K562 (cell line): ENCODE results near the gene SAMD9L. TPM values are rescaled to one million over a fixed set of nuclear protein-coding genes. Genes with fewer than 3 reads are reported as not detected.

ENCODE experiments used
- ATAC-seq: fragments of 200-7000 bp; cut with Tn5 transposase; 3 replicates; pipeline ENCODE4 v1.9.1; 2020; ENCODE audit warnings: moderate library complexity
- BruUV-seq: library from RNA; stranded (reverse); fragments of 400-500 nt; replicated peaks from 2 replicates; lab custom pipeline; 2021; lab: Mats Ljungman, UMichigan
- CTCF ChIA-PET: fragments of 300-600 bp; formaldehyde crosslinking; extraction: SDS; loops from one replicate; lab custom pipeline; 2021; ENCODE audit warnings: low intra/inter-chr PET ratio; lab: Yijun Ruan, JAX
- POLR2A ChIA-PET: fragments of 300-600, 350-650 bp; sonication (Branson Sonifier 250); formaldehyde crosslinking; extraction: SDS; loops from one replicate; lab custom pipeline; 2021; ENCODE audit warnings: antibody characterized with exemption, inconsistent platforms; lab: Yijun Ruan, JAX
- DNase-seq, 4 experiments: peaks; one replicate each; pipeline versions ENCODE4 v3.0.0 to v3.0.0-alpha.2; 2011 to 2018; ENCODE audit warnings: low spot score in 3 of 4, mixed read lengths in 3 of 4; ENCODE audit errors: extremely low read depth in 1 of 4
- FAIRE-seq: peaks from 2 replicates; lab custom pipeline; 2011; peaks lifted over from hg19 to GRCh38; lab: Jason Lieb, UNC
- H2AFZ ChIP-seq: 2 replicates; pipeline ENCODE4 v1.6.0; 2011; ENCODE audit warnings: low read depth, low read length, control low read depth, inconsistent platforms
- H3K27ac ChIP-seq: fragments of 200-600 bp; 3 replicates; pipeline ENCODE4 v1.8.0; 2011; ENCODE audit warnings: low read depth, mild to moderate bottlenecking, control low read depth, inconsistent platforms, low read length, moderate library complexity, mixed read lengths; ENCODE audit errors: extremely low read depth
- H3K27me3 ChIP-seq, 2 experiments: fragments of 300-600 bp in 1 of 2; 2 replicates in 1 of 2; 3 replicates in 1 of 2; pipeline versions ENCODE4 v1.6.0 to v1.8.0; 2011; ENCODE audit warnings: inconsistent platforms in 2 of 2, low read length in 2 of 2, mild to moderate bottlenecking in 1 of 2, mixed read lengths in 1 of 2, moderate library complexity in 1 of 2; ENCODE audit not compliant: control insufficient read depth in 2 of 2, insufficient read depth in 2 of 2
- H3K36me3 ChIP-seq: fragments of 300-600 bp; 3 replicates; pipeline ENCODE4 v1.8.0; 2011; ENCODE audit warnings: mild to moderate bottlenecking, low read length, inconsistent platforms; ENCODE audit not compliant: control insufficient read depth, insufficient read depth
- H3K4me1 ChIP-seq, 2 experiments: fragments of 200-600 bp in 1 of 2; replicated peaks in 1 of 2; 2 replicates in 1 of 2; 3 replicates in 1 of 2; pipeline versions ENCODE4 v1.5.1 to v1.8.0; 2011; ENCODE audit warnings: inconsistent platforms in 2 of 2, low read length in 2 of 2, mild to moderate bottlenecking in 1 of 2, mixed read lengths in 1 of 2, moderate library complexity in 1 of 2; ENCODE audit not compliant: control insufficient read depth in 2 of 2, insufficient read depth in 2 of 2
- H3K4me2 ChIP-seq: 2 replicates; pipeline ENCODE4 v1.6.1; 2011; ENCODE audit warnings: low read length, control low read depth, inconsistent platforms, mixed read lengths; ENCODE audit not compliant: insufficient read depth
- H3K4me3 ChIP-seq: fragments of 200-600 bp; sonication (generic), shearing (Covaris generic); 2 replicates; pipeline ENCODE4 v1.5.1; 2016; ENCODE audit warnings: control low read depth, inconsistent platforms
- H3K79me2 ChIP-seq: fragments of 200-600 bp; 3 replicates; pipeline ENCODE4 v1.8.0; 2011; ENCODE audit warnings: low read length, inconsistent platforms; ENCODE audit not compliant: control insufficient read depth, insufficient read depth
- H3K9ac ChIP-seq, 2 experiments: 2 replicates each; pipeline versions ENCODE4 v1.6.0 to v1.6.1; 2011; ENCODE audit warnings: low read depth in 2 of 2, low read length in 2 of 2, control low read depth in 1 of 2, inconsistent platforms in 1 of 2, mild to moderate bottlenecking in 1 of 2, mixed read lengths in 1 of 2; ENCODE audit not compliant: insufficient read depth in 1 of 2
- H3K9me1 ChIP-seq: one replicate; pipeline ENCODE4 v1.6.0; 2011; ENCODE audit warnings: inconsistent platforms, mild to moderate bottlenecking, low read length, moderate library complexity; ENCODE audit not compliant: control insufficient read depth, insufficient read depth
- H3K9me3 ChIP-seq: replicated peaks from 2 replicates; pipeline ENCODE4 v1.5.1; 2011; ENCODE audit warnings: low read depth, low read length, inconsistent platforms; ENCODE audit not compliant: control insufficient read depth, insufficient read depth
- H4K20me1 ChIP-seq: replicated peaks from 2 replicates; pipeline ENCODE4 v1.6.1; 2011; ENCODE audit warnings: low read length, inconsistent platforms, mixed read lengths; ENCODE audit not compliant: control insufficient read depth, insufficient read depth
- CHCHD3 ChIP-seq: fragments of 250-450 bp; sonication (Bioruptor Pico); IDR thresholded peaks from 2 replicates; pipeline ENCODE4 v2.1.2; 2022; ENCODE audit warnings: mild to moderate bottlenecking
- DPF2 ChIP-seq: fragments of 450-650 bp; IDR thresholded peaks from 2 replicates; pipeline ENCODE4 v1.6.1; 2016
- KDM1A ChIP-seq, 2 experiments: fragments of 450-650 bp; IDR thresholded peaks; 2 replicates each; pipeline ENCODE4 v1.6.1; 2016; ENCODE audit warnings: mild to moderate bottlenecking in 2 of 2
- MTA3 ChIP-seq: fragments of 450-650 bp; formaldehyde crosslinking; IDR thresholded peaks from 2 replicates; pipeline ENCODE4 v1.6.1; 2017; ENCODE audit warnings: mild to moderate bottlenecking, borderline replicate concordance
- ZNF232 ChIP-seq: sonication (generic); formaldehyde crosslinking; IDR thresholded peaks from 2 replicates; pipeline ENCODE4 v1.8.0; 2022; ENCODE audit warnings: mild to moderate bottlenecking, missing genetic modification reagents
- WGBS: fragments of 100-300 bp; shearing (Covaris generic); methylation state at CpG from one replicate; pipeline ENCODE4 v1.1.6; 2016; ENCODE audit warnings: low coverage, mixed read lengths; ENCODE audit not compliant: insufficient coverage; ENCODE audit errors: missing lambda C conversion rate; 5-methylcytosine and 5-hydroxymethylcytosine counted together
- in situ Hi-C: fragments of 300-500 bp; cut with MboI; formaldehyde crosslinking; loops from 4 replicates; pipeline ENCODE4 v1.15.0; 2018; ENCODE audit warnings: inconsistent platforms, mixed read lengths
- intact Hi-C: fragments of 100-400 bp; cut with micrococcal nuclease; formaldehyde crosslinking; loops from 2 replicates; pipeline ENCODE4 v1.14.2; 2022
- polyA plus RNA-seq, 8 experiments: library from polyadenylated mRNA; depleted of rRNA in 4 of 8; stranded (reverse) in 5 of 8; unstranded in 3 of 8; fragments of >200 nt; fragmentation: Nextera tagmentation in 2 of 8; fragmentation: Illumina TruSeq in 1 of 8; extraction: Ambion mirVana in 2 of 8; extraction: Trizol in 1 of 8; gene quantifications; 2 replicates each; pipeline versions ENCODE4 v1.2.1 to v1.2.3, GENCODE V29; 2011 to 2014; ENCODE audit warnings: inconsistent platforms in 1 of 8, missing spikeins in 1 of 8
- total RNA-seq, 7 experiments: library from RNA; depleted of rRNA in 6 of 7; stranded (reverse); fragments of >200 nt in 6 of 7; fragmentation: Illumina TruSeq in 2 of 7; extraction: Trizol in 2 of 7; gene quantifications; 2 replicates each; pipeline versions ENCODE4 v1.2.1 to v1.2.3, GENCODE V29; 2011 to 2021; ENCODE audit warnings: low replicate concordance in 1 of 7
- TF ChIP-seq, protein P1 (sequence below): fragments of 250-450 bp; sonication (Bioruptor Pico); IDR thresholded peaks from 2 replicates; pipeline ENCODE4 v1.4.0; 2020; ENCODE audit warnings: borderline replicate concordance

SAMD9L gene
- total and polyA plus RNA-seq, 9 of the 15 experiments (the other 6 are each of a cell fraction or from before 2014, with no cell fraction given), result 0.15 to 1.0 (median 0.48) TPM

DNA sequence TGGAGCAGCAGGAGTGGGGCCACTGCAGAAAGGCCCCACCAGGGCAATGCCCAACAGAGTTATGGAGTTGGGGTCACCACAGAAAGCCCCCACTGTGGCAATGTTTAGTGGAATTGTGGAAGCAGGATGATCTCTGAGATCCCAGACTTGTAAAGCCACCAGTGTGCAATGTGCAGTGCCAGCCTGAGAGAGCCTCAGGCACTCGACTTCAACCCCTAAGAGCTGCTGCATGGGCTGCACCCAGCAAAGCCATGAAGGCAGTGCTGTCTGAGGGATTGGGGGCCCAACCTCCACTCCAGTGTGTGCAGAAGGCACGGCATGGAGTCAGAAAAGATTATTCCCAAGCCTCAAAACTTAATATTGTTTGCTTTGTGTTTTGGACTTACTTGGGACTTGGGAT lies 50.8 kb downstream of the SAMD9L start:
- Histone ChIP-seq H4K20me1 (no peaks in the 10 kb centered on the region), H3K4me3 (no peak overlapping the region), H3K4me2 (no peak overlapping the region), H3K9me3 (peaks cover 6% of the 10 kb centered on the region), H2AFZ (no peak overlapping the region), H3K36me3 (no peaks in the 10 kb centered on the region), H3K9ac (no peak overlapping the region), H3K9me1 (no peaks in the 10 kb centered on the region), H3K27me3 (peaks cover 0 to 5% of the 10 kb centered on the region in 2 experiments; a peak in 2 of 5 replicates), H3K4me1 (no peaks in the 10 kb centered on the region), H3K27ac (no peak overlapping the region), H3K79me2 (no peaks in the 10 kb centered on the region)
- no peak for FAIRE-seq
- POLR2A ChIA-PET, result no interaction called here
- no peak for ATAC-seq
- 0% methylated on average over 2 of the region's 2 CpGs for WGBS
- intact Hi-C loops (no loop called here), in situ Hi-C loops (no loop called here)
- CTCF ChIA-PET, result no interaction called here
- DNase-seq, result no peak
- no peak for TF ChIP-seq ZNF232 (CRISPR knock-in tag)
- no peak for TF ChIP-seq MTA3
- no peak for TF ChIP-seq DPF2
- TF ChIP-seq KDM1A (IDR thresholded peaks at IDR 0.05), result no peak
- TF ChIP-seq, protein P1, sequence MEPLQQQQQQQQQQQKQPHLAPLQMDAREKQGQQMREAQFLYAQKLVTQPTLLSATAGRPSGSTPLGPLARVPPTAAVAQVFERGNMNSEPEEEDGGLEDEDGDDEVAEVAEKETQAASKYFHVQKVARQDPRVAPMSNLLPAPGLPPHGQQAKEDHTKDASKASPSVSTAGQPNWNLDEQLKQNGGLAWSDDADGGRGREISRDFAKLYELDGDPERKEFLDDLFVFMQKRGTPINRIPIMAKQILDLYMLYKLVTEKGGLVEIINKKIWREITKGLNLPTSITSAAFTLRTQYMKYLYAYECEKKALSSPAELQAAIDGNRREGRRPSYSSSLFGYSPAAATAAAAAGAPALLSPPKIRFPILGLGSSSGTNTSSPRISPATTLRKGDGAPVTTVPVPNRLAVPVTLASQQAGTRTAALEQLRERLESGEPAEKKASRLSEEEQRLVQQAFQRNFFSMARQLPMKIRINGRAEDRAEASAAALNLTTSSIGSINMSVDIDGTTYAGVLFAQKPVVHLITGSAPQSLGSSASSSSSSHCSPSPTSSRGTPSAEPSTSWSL (CRISPR knock-in tag), result no peak
- TF ChIP-seq CHCHD3 (CRISPR knock-in tag), result no peak
- BruUV-seq, result no TSS peak
